Measurements from ENCODE around the gene MAGI1. TPM values are rescaled to one million over a fixed set of nuclear protein-coding genes. Genes with fewer than 3 reads are reported as not detected.
A peak's percentile ranks its signal among the peaks of the same experiment; 100 is the strongest.

The MAGI1 gene
- polyA plus RNA-seq, 5 donors: 17.5 to 29.3 (median 27.6) TPM

DNA sequence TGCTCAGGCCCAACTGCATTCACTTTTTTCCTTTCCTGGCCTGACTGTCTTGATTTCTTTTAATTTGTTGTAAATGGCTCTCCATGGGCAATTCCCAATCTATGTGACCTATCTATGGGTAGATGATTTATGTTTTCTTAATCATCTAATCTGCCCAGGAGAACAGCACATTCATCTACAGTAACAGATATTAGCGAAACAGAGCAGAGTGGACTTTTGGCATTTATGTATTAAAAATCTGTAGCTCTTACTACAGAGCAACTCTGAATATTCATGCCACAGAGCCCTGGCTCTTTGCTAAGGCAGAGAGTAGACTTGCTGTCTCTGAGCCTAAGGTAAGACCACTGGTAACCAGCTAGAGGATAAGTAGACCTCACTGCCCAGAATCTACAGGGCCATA is 676.0 kb downstream of the MAGI1 start:
- no peak for DNase-seq

DNA sequence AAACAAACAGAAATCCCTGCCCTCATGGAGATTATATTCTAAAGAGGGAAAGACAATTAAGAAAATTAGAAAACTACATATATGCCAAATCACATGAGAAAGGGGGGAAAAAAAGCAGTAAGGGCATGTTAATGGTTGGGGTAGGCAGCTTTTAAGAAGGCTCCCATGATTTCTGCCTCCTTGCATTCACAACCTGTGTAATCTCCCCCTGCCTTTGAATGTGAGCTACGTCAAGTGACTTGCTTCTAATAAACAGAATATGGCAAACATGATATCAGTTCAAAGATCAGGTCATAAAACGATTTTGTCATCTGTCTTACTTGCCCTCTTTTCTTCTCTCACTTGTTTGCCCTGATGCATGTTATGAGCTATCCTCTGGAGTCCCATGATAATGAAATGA is 677.3 kb downstream of the MAGI1 start:
- DNase-seq: no peak

DNA sequence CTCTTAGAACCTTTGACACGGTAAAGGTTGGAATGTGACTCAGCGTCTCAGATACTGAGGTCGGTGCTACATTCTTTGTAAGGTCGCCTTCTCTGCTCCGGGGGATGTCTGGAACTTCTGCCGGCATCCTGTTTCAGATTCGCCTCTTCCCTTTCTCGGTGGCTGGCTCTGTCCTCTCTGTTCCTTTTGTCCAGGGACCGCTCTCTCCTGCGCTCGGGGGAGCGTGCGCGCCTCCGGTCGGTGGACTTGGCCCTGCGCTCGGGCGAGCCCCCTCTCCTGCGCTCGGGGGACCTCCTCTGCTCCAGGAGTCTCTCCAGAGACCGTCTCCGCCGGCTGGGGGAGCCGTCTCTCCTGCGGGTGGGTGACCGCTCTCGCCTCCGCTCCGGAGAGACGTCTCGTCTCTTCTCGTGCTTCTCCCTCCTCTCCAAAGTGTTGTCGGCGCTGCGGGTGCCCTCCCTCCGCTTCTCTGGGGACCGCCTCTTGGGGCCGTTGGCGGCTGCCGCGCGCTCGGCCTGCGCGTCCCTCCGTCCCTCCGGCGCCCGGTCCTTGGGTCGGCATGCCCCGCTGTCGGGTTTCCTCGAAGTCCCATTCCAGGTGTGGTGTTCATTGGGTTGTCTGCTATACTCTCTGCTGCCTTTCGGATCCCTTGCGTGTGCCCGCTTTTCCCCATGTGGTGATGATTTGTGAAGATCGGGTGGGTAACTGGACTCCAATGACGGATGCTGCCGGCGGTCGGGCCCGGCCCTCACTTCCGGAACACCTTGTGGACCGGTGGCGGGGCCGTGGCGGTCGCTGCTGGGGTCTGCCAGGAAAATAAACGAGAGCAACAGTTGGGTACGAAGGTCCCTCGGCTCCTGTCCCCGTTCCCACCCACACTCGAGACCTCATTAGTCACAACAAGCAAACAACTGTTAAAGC is 682.1 kb downstream of the MAGI1 start:
- peak; percentile 60 to 67 for DNase-seq

DNA sequence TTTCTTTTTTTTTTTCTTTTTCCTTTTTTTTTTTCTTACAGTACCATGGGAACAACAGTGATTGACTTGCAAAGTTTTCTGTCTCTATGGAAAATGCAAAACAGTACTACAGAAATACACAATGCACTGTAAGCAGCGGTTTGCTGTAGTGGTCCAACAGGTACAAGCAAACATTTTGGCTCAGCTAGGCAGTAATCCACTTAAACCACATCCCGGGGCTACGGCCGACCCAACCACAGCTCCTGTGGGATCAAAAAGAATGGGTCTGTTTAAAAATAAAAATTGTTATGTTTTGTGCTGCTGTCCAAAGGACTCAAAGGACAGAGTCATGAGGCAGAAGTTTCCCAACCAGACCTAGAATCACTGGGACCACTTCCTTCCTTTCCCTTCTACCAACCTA is 683.8 kb downstream of the MAGI1 start:
- DNase-seq: no peak

DNA sequence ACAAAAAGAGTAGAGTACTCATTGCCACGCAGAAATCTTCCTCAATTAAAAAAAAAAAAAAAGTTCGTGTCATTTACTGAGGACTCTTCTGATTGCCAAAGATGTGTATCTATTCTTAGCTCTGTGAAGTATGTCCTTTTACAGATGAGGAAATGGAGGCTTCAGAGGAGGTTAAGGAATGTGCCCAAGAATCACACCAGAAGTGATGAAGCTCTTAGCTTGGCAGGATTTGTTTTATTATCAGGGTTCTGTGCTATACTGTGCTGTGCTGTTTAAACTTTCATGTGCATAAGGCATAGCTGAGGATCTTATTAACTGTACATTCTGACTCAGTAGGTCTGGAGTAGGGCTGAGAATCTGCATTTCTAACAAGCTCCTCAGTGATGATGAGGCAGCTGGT is 685.8 kb downstream of the MAGI1 start:
- DNase-seq: no peak

DNA sequence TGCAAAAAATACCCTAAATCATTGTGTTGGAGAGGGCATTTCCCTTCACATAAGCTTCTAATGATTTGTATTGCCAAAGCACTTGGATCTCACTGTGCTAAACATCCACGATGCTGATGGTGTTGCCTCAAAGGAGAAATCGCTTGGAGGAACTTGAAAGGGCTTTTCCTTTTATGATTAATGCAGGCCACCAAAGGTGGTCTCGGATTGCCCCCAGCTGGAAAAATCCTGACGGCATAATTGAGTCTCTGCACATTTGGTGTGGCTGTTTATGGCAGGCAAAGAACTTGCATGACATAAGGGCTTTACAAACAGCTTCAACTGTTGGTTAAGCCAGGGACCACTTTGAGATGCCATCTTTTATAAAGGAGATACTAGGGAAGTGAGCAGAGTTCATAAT is 687.0 kb downstream of the MAGI1 start:
- no peak for DNase-seq

DNA sequence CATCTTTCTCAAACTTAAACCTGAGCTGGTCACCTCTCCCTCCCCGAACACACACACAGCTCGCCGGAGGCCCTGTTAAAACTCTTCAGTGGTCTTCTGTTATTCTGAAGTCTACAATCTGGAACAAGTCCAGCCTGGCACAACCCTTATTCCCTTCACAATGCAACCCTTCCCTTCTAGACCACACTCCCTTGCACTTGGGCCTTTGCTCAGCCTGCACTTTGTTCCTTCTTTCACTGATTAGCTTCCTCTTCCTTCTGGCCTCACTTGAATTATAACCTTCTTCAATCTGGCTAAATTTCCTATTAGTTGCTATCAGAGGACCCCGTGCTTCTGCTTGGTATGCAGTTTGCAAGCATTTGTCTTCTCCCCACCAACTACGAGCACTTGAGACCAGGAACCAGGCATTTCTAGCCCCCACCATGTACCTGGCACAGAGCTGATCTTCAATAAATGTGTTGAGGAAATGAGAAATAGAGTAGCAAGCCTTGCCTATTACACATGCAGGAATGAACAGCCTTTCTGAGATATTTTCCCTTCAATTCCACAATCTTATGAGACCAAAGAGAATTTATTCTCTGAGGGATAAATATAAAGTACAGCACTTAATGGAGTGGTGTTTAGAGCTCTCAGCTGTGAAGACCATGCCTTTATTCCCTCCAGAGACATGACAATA is 687.8 kb downstream of the MAGI1 start:
- no peak for DNase-seq

DNA sequence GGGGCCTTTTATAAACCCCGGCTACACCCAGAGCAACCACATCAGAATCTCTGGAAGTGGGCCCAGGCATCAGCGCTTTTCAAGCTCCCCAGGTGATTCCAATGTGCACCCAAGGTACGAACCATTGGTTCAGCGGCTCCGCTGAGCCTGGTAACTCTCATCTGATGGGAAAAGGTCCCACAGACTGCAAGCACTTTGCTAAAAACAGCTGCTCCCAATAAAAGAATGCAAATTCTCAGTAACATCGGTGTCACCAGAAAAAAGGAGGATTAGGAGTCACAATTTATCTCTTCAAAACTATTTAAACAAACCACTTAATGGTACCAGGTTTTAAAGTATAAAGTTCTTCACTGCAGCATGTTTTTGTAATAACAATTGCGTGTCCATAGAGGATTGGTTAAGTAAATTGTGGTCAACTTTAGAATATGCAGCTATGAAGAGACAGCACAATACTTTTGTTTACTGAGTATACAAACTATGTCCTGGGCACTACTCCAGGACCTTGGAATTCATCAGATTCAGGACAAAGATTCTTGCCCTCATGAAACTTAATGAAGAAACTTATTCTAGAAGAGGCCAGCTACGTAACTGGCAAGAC is 690.2 kb downstream of the MAGI1 start:
- DNase-seq: no peak

DNA sequence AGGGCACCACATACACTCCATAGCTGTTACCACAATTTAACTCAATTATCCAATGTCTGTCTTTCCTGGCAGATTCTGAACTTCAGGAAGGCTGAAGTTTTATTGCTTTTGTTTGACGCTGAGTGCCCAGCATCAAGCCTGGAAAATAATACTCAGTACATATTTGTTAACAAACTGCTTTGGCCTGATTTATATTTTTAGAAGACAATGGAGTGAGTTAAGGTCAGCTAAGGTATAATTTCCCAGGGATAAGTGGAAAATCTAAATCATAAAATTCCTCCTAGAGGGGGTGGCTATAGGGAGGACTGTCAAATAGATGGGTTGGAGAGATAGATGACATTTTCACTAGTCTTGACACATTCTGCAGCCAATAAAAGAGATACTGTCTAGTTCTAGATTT is 691.6 kb downstream of the MAGI1 start:
- no peak for DNase-seq

DNA sequence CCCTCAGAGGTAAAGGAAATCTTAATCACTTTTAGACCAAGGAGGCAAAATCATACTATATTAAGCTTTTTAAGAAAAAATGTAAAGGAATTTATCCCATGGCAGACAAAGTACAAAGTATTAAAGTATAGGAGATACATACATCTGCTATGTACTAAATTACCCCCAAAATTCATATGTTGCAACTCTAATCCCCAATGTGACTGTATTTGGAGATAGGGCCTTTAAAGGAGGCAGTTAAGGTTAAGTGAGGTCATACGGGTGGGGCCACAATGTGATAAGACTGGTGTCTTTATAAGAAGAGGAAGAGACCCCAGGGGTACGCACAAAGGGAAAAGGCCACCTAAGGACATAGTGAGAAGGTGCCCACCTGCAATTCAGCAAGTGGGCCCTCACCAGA is 693.9 kb downstream of the MAGI1 start:
- no peak for DNase-seq

DNA sequence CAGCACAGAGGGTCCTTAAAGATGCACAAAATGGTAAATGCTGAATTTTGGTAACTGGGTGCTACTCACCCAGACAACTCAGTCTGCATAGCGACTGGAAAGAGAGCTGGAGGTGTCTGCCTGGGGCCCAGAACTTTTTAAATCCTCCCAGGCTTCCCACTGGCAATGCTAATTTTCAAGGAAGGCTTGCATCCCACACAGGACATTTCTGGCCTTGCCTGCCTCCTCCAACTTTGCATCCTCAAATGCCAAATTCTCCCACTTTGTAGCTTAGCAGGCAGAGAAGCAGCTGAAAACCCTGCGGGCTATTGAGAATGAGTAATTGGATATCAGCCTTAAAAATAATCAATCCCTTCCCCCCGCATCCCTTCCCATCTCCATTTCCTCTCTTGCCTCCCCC is 694.3 kb downstream of the MAGI1 start:
- no peak for DNase-seq

DNA sequence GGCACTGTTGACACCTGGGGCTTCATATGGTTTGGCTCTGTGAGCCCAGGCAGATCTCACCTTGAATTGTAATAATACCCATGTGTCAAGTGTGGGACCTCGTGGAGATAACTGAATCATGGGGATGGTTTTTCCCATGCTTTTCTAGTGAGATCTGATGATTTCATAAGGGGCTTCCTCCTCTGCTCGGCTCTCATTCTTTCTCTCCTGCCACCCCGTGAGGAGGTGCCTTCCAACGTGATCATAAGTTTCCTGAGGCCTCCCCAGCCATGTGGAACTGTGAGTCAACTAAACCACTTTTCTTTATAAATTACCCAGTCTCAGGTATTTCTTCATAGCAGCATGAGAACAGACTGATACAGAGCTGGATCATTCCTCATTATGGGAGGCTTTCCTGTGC is 695.0 kb downstream of the MAGI1 start:
- DNase-seq: no peak

DNA sequence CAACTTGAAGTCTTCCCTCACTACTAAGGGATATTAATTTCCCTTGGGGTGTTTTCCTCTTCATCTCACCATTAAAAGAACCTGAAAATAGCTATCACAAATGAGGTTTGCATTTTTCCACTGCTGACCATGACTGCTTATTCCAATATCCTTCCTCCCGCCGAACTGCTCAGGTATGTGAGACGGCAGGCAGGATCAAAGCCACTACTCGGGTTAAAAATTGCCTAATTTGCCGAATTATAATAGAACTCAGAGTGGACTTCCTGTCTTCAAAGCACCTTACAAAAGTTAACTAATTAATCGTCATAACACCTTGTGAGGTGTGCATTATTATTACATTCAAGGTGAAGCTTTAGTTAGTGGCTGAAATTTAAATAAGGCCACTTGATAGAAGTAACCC is 695.7 kb downstream of the MAGI1 start:
- no peak for DNase-seq

DNA sequence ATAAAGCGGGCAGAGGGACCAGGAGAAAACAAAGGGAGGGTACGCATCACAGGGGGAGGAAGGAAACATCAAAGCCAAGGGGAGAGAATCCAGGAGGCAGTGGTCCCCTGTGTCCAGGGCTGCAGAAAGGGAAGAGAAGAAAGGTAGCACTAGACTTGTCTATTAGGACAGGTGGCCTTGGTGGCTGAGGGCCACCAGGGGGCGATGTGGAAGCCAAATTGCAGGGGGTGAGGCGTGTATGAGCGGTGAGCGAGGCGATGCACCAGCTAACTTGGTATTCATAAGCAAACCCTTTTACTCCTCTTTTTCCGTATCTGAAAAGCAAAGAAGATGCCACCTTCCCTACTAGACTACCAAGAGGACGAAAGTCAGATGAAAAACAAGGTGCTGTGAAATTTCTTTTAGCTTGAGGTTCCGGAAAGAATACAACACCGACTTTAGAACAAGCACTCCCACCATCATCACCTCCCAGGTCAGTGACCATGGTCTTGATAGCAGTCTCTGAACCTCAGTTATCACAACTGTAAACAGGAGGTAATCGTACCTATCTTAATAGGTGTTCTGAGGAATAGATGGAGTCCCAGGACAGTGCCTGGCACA is 696.5 kb downstream of the MAGI1 start:
- DNase-seq: no peak

DNA sequence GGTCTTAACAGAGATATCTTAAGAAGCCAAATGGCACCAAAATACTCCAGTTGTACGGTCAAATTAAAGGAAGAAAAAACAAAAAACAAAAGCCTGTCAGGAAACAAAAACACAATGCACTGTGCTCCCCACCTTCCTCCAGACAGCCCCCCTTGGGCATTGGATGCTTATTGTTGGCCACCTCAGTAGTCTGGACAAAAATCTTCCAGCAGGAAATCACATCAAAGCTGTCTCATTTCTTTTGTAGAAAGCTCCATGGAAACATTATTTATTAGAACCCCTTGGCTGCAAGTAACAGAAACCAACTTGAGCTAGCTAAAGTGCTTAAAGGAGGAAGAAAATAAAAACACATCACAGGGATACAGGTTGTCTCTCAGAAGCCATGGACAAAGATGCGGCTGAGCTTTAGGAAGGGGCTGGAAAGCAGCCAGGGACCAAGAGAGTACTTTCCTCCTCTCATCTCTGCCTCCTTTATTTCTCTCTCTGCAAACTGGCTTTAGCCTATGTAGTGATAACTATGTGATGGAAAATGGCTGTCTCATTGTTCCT is 699.5 kb downstream of the MAGI1 start:
- DNase-seq: no peak

DNA sequence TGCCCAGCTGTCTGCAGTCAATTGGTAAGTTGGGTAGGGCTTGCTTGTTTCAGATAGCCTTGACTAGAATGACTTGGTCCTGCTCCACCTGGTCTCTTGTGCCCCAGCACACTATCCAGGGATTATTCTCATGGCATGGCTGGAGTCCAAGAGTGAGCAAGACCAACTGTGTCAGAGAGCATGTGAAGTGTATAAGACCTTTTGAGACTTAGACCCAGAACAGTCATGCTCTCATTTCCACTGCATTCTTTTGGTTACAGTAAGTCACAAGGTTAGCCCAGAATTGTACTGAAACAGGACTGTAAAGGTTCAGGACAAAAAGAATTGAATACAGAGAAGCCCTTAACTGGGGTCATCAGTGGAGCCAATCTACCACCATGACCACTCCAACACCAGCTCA is 700.1 kb downstream of the MAGI1 start:
- DNase-seq: no peak

DNA sequence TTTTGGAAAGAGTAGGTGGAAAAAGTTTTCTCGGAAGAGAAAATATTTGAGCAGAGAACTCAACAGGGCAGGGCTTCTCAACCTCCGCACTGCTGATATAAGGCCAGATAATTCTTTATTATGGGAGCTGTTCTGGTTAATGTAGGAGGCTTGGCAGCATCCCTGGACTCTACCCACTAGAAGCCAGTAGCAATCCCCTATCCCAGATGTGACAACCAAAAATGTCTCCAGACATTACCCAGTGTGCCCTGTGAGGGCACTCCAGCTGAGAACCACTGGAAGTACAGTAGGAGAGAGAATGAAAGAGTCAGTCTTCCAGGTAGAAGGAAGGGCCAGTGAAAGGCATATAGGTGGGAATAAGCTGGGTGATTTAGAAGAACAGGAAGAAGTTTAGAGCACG is 703.1 kb downstream of the MAGI1 start:
- no peak for DNase-seq

DNA sequence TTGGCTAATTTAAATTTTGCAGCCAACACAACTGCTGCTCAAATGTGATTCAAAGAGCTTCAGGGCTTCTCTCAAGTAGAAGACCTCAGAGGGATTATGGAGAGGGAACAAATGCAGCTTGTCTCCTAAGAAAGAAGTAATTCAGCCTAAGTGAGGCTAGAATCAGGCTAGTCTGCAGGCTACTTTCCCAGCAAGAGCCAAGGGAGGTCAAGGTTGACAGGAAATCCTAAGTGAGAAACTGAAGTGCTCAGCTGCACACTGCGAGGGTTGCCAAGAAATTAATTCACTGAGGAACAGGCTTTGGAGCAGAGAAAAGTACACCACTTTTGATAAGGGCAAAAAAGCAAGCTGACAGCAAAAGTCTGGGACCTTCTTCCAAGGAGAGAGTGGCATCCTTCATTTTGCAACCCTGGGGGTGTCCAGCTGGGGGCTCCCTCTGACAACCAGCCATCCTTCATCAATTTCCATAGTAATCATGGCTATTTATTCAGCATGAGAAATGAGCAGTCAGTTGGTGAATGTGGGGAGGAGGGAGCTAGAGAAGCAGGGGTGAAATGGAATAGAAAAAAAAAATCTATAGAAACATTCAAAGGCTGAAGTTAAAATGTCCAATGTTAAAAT is 704.6 kb downstream of the MAGI1 start:
- peak; percentile 71 to 74 for DNase-seq

DNA sequence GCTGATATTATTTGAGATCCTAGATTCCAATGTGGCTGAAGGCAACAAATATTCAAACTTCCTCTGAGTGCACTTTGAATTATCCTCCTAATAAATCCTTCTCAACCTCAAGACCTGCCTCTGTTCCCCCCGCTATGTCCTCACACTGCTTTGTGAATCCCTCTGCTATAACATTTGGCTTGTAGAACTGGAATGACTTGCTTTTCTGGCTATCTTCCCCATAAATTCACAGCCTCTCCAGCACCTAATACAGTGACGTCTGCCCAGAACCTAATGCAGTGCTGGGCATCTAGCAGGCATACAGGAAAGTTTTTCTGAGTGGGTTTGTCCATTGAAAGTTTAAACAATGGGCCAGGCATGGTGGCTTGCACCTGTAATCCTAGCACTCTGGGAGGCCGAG is 707.0 kb downstream of the MAGI1 start:
- no peak for DNase-seq

DNA sequence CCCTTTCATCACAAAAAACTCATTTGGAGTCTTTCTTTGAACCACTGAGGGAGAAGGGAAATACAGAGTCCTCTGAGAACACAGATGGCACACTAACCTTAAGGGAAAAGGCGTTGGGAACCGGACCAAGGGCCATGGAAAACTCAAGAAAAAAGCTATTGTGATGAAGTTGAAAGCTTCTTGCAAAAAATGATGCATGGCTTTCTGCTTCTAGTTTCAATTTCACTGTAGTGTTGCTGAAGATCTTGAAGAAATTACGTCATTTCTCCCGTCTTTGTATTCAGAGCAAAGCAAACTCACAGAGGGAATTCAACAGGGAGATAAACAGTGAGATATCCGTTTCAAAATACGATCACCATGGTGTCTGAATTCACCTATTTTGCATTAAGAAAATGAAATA is 708.6 kb downstream of the MAGI1 start:
- no peak for DNase-seq

DNA sequence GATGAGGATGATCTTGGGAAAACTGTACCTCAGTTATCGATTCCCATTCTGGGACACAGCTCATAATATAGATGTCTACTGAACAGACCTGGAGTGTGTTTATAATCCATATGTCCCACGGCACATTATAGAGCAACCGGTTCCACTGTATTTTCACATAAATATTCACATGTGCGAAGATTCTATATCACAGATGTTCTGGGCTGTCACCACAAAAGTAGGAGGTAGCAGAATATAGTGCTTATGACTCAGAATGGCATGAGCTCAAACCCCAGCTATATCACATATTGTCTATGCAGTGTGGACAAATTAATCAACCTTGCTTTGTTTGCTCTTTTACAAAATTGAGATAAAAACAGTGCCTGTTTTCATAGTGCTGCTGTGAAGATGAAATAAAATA is 710.6 kb downstream of the MAGI1 start:
- no peak for DNase-seq

DNA sequence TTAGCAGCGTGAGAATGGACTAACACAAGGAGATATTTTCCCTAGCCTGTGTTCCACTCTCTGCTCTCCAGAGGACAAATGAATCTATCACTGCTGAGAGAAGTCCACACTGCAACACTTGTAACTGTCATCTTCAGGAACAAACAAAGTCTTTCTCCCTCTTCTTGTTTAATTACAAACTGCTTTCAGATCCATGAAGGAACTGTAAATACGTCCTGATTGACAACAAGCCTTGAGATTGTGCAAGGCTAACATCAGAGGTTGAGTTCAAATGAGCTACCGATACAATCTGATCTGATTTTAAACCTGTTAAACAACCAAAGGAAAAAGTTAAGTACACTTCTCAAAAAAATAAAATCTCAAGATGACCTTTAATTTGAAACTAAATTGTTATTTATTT is 712.1 kb downstream of the MAGI1 start:
- no peak for DNase-seq

Data from right lung (tissue), 5 donors.